Nephron progenitor cell (in vitro differentiated cells): ENCODE measurements around the gene SH3TC2.

Experiments used
- DNase-seq: peaks from one replicate; pipeline ENCODE4 v3.0.0; 2021
- H3K27ac Mint-ChIP-seq: 2 replicates; pipeline ENCODE4 v1.8.0; 2021; ENCODE audit warnings: mild to moderate bottlenecking, moderate library complexity, mixed read lengths
- H3K27me3 Mint-ChIP-seq: 2 replicates; pipeline ENCODE4 v1.8.0; 2021; ENCODE audit warnings: mild to moderate bottlenecking, low read depth, mixed read lengths; ENCODE audit not compliant: poor library complexity
- H3K36me3 Mint-ChIP-seq: 2 replicates; pipeline ENCODE4 v1.8.0; 2021; ENCODE audit warnings: low read depth, mixed read lengths
- H3K4me1 Mint-ChIP-seq: 2 replicates; pipeline ENCODE4 v1.8.0; 2021; ENCODE audit warnings: mixed read lengths
- H3K4me3 Mint-ChIP-seq: 2 replicates; pipeline ENCODE4 v1.8.0; 2021; ENCODE audit warnings: mild to moderate bottlenecking, moderate library complexity, mixed read lengths
- H3K9me3 Mint-ChIP-seq: 2 replicates; pipeline ENCODE4 v1.8.0; 2021; ENCODE audit warnings: mild to moderate bottlenecking, moderate library complexity, mixed read lengths
- TF ChIP-seq, protein P1 (sequence below): fragments of 200-600 bp; sonication (generic); IDR thresholded peaks from 2 replicates; pipeline ENCODE4 v1.5.0; 2021; ENCODE audit warnings: antibody characterized with exemption

The SH3TC2 gene

DNA sequence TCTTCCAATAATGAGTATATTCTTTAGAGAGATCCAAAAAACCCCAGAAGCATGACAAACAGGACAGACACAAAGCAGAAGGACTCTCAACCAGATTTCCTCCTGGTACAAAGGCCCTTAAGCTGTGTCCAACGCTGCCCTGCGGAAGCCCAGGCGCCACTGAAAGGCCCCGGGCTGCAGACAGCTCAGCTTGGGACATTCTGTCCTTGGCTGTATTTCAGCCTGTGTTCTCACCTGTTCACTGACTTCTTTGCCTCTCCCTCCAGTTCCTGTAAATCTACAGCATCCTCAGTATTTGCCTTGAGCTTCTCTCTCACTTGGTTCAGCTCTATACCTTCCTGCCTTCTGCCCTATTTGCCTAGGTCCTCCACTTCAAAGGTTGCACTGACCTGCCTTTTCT, 96.5 kb downstream of the SH3TC2 start:
- no peaks in the 10 kb centered on the region for H3K4me1 Mint-ChIP-seq

DNA sequence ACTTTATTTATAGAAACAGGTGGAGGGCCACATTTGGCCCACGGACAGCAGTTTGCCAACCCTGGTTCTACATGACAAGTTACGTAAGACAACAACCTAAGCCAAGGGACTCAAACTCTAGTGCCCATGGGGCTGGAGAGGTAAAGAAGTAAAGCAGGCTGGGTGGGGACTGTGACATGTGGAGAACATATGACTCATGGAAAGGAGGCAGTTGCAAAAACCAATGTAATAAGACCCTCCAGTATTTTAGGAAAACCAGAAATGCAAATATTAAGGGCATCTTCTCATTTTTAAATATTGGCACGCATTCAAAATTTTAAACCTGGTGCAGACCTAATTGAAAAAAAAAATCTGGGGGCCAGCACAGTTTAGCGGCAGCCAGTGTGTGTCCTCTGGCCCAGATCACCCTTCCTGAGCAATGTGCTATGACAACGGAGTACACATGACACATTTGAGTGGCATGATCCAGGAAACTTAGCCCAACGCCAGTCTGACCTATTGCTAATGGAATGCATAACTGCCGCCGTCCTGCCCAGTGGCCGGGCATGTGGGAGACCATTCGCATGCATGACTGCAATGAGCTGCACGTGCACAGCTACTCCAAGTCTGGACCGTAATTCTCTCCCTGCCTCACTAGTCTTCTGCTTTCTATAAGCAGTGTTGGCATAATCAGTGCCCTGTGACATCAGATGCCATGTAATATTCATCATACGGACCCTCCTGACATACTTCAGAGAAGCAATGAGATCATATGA, 97.2 kb downstream of the SH3TC2 start:
- Mint-ChIP-seq H3K9me3 (no peaks in the 10 kb centered on the region), H3K36me3 (no peaks in the 10 kb centered on the region), H3K4me1 (no peaks in the 10 kb centered on the region), H3K27ac (no peak overlapping the region), H3K27me3 (peaks cover 18% of the 10 kb centered on the region), H3K4me3 (no peak overlapping the region)
- DNase-seq = no peak
- TF ChIP-seq, protein P1, sequence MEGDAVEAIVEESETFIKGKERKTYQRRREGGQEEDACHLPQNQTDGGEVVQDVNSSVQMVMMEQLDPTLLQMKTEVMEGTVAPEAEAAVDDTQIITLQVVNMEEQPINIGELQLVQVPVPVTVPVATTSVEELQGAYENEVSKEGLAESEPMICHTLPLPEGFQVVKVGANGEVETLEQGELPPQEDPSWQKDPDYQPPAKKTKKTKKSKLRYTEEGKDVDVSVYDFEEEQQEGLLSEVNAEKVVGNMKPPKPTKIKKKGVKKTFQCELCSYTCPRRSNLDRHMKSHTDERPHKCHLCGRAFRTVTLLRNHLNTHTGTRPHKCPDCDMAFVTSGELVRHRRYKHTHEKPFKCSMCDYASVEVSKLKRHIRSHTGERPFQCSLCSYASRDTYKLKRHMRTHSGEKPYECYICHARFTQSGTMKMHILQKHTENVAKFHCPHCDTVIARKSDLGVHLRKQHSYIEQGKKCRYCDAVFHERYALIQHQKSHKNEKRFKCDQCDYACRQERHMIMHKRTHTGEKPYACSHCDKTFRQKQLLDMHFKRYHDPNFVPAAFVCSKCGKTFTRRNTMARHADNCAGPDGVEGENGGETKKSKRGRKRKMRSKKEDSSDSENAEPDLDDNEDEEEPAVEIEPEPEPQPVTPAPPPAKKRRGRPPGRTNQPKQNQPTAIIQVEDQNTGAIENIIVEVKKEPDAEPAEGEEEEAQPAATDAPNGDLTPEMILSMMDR = no peak

More for the DNA sequence above, 96.5 kb downstream of the SH3TC2 start:
- Mint-ChIP-seq H3K27me3 (peaks cover 13% of the 10 kb centered on the region), H3K36me3 (no peaks in the 10 kb centered on the region), H3K9me3 (no peaks in the 10 kb centered on the region), H3K27ac (no peak overlapping the region), H3K4me3 (no peak overlapping the region)
- TF ChIP-seq, protein P1 = no peak
- DNase-seq = no peak

DNA sequence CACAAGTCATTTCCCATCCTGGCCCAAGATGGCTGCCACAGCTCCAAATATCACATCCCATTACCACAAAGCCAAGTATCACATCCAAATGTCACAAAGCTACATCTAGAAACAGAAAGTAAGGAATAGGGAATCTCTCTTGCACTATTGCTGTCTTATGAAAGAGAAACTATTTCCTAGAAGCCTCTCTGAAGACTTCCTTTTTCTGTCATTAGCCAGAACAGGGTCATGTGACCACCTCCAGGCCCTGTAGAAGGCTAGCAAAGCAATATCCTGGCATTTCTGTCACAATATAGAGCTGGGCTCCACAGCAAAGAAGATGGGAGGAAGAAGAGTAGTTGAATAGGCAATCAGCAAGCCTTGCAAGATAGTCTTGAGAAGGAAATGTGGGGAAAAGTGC, 99.2 kb downstream of the SH3TC2 start:
- H3K9me3 Mint-ChIP-seq = no peaks in the 10 kb centered on the region
- H3K27me3 Mint-ChIP-seq = peaks cover 14% of the 10 kb centered on the region
- no peak overlapping the region for H3K4me3 Mint-ChIP-seq
- H3K36me3 Mint-ChIP-seq = no peaks in the 10 kb centered on the region
- no peak for DNase-seq
- no peak overlapping the region for H3K27ac Mint-ChIP-seq
- TF ChIP-seq, protein P1 = no peak
- no peaks in the 10 kb centered on the region for H3K4me1 Mint-ChIP-seq

DNA sequence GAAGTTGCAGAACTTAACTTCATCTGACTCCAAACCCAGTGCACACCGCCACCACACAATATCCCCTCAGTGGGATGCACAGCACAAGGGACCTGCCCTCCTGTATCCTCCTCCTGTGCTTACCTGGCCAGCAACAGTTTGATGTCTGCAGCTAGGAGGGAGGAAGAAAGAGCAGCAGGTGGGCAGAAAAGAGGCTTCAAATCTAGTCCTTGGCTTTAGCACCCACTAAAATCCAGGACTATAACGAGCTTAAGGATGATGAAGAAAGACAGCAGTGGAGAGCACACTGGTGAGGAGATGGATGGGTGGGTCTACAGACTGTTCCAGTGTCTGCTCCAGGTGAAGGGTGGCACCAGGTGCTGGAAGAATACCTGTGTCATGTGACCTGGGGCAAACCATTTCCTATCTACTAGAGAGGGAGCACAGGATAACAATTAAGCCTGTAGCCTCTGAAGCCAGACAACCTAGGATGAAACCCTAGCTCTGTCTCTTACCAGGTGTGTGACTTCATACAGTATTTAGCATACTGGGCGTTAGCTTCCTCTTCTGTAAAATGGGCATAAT, 100.0 kb downstream of the SH3TC2 start:
- DNase-seq = no peak
- TF ChIP-seq, protein P1 = no peak
- Mint-ChIP-seq H3K4me1 (no peaks in the 10 kb centered on the region), H3K27me3 (peaks cover 11% of the 10 kb centered on the region), H3K36me3 (no peaks in the 10 kb centered on the region), H3K9me3 (no peaks in the 10 kb centered on the region), H3K27ac (no peak overlapping the region), H3K4me3 (no peak overlapping the region)

DNA sequence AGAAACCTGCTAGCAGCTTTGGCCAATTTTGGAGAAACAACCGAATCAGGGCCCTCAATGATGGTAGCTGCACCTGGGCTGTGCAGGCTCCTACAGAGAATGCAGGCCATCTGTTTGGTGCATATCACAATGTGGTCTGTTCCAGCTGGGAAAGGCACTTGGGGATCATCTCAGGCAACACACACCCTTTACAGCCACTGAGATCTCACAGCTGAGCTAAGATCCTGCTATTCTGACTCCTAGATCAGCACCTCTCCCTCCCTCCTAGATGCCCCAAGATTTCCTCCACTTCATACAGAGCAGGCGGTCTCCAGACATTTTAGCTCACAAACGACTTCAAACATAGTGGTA, 100.7 kb downstream of the SH3TC2 start:
- Mint-ChIP-seq H3K27ac (no peak overlapping the region), H3K9me3 (no peaks in the 10 kb centered on the region), H3K4me1 (no peaks in the 10 kb centered on the region), H3K27me3 (peaks cover 11% of the 10 kb centered on the region), H3K4me3 (no peak overlapping the region), H3K36me3 (no peaks in the 10 kb centered on the region)
- TF ChIP-seq, protein P1 = no peak
- DNase-seq = no peak
